Measurements from ENCODE around the gene MAP2K5. TPM values are rescaled to one million over a fixed set of nuclear protein-coding genes. Genes with fewer than 3 reads are reported as not detected.

MAP2K5 gene
- total and polyA plus RNA-seq, 7 donors, result 9.8 to 24.0 (median 16.5) TPM

GRCh38 chr15:67755936-67756335, 213.4 kb downstream of the MAP2K5 start:
- WGBS, 3 donors, result 76 to 80% (median 78%) methylated on average over 1 of the region's 1 CpG
- H3K4me3 ChIP-seq, result no peak overlapping the region
- ATAC-seq (no peak), DNase-seq (no peak)
- no peaks in the 10 kb centered on the region for H3K27me3 ChIP-seq (ENCODE audit: insufficient read depth in 3 of 3, low read length in 2 of 3)
- H3K9me3 ChIP-seq, result no peaks in the 10 kb centered on the region
- H3K4me1 ChIP-seq, result peaks cover 5% of the 10 kb centered on the region
- H3K27ac ChIP-seq, result no peak overlapping the region
- intact Hi-C loops (cut with DNase I), result no loop called here
- no peak for TF ChIP-seq CTCF (IDR thresholded peaks at IDR 0.05)
- no peaks in the 10 kb centered on the region for H3K36me3 ChIP-seq (ENCODE audit: insufficient read depth in 1 of 2, low read depth in 1 of 2)

GRCh38 chr15:67758619-67759300, 216.3 kb downstream of the MAP2K5 start:
- no peak overlapping the region for H3K27ac ChIP-seq
- no peaks in the 10 kb centered on the region for H3K9me3 ChIP-seq
- no peaks in the 10 kb centered on the region for H3K27me3 ChIP-seq (ENCODE audit: insufficient read depth in 3 of 3, low read length in 2 of 3)
- H3K36me3 ChIP-seq (ENCODE audit: insufficient read depth in 1 of 2, low read depth in 1 of 2), result no peaks in the 10 kb centered on the region
- ATAC-seq (no peak), DNase-seq (no peak)
- H3K4me3 ChIP-seq, result no peak overlapping the region
- TF ChIP-seq CTCF (IDR thresholded peaks at IDR 0.05), result no peak
- peaks cover 5% of the 10 kb centered on the region for H3K4me1 ChIP-seq
- WGBS, 3 donors, result 82 to 93% (median 91%) methylated on average over 7 of the region's 7 CpGs
- intact Hi-C loops (cut with DNase I), result no loop called here

- TF ChIP-seq CTCF (IDR thresholded peaks at IDR 0.05), result no peak
- Histone ChIP-seq H3K9me3 (no peaks in the 10 kb centered on the region), H3K4me3 (no peak overlapping the region), H3K36me3 (ENCODE audit: insufficient read depth in 1 of 2, low read depth in 1 of 2) (no peaks in the 10 kb centered on the region), H3K27ac (no peak overlapping the region), H3K27me3 (ENCODE audit: insufficient read depth in 3 of 3, low read length in 2 of 3) (no peaks in the 10 kb centered on the region), H3K4me1 (peaks cover 5% of the 10 kb centered on the region)
- ATAC-seq (no peak), DNase-seq (no peak)
- WGBS, 3 donors, result 45 to 55% (median 49%) methylated on average over 6 of the region's 6 CpGs
- intact Hi-C loops (cut with DNase I), result no loop called here
These were observed 218.4 kb downstream of the MAP2K5 start for GRCh38 chr15:67760901-67761300.

- Histone ChIP-seq H3K9me3 (no peaks in the 10 kb centered on the region), H3K4me3 (no peak overlapping the region), H3K4me1 (peaks cover 5% of the 10 kb centered on the region), H3K27me3 (ENCODE audit: insufficient read depth in 3 of 3, low read length in 2 of 3) (no peaks in the 10 kb centered on the region), H3K36me3 (ENCODE audit: insufficient read depth in 1 of 2, low read depth in 1 of 2) (no peaks in the 10 kb centered on the region), H3K27ac (no peak overlapping the region)
- WGBS, 3 donors, result 62 to 75% (median 74%) methylated on average over 4 of the region's 4 CpGs
- DNase-seq (no peak), ATAC-seq (no peak)
- intact Hi-C loops (cut with DNase I), result no loop called here
- no peak for TF ChIP-seq CTCF (IDR thresholded peaks at IDR 0.05)
These were observed 218.8 kb downstream of the MAP2K5 start for GRCh38 chr15:67761343-67761742.

Data from psoas muscle (tissue), 8 donors.